ENCODE measurements around the gene TNKS2. TPM values are rescaled to one million over a fixed set of nuclear protein-coding genes. Genes with fewer than 3 reads are reported as not detected.

Gene TNKS2
- polyA plus RNA-seq, 1 of the 3 experiments (the other 2 are of a cell fraction), result 12.5 TPM

DNA sequence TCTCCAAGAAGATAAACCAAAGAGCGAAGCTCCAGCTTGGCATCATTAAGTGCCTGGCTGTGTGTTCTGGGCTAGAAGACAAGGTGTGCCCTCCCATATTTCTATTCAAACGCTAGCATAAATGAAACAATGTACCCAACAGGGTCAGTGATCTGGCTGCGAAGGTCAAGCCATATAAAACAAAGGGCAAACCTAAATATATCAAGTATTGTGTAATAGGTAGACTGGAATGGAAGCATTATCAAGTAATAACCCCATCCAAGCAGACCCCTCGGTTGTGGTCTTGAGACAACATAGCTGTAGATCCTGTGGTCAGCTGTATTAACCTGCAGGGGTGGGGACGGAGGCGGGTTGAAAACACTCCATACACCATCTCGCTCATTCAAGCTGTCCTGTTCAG, 31.6 kb upstream of the TNKS2 start:
- H3K4me3 ChIP-seq (ENCODE audit: low read depth in 2 of 2, low read length in 1 of 2), result no peak overlapping the region
- no peaks in the 10 kb centered on the region for H3K36me3 ChIP-seq (replicated peaks in 1 of 2; ENCODE audit: control insufficient read depth in 1 of 2, insufficient read depth in 2 of 2, low read length in 1 of 2)
- TF ChIP-seq RAD21 (IDR thresholded peaks at IDR 0.05; ENCODE audit: low read length) (no peak), JUND (IDR thresholded peaks at IDR 0.05) (no peak), MXI1 (IDR thresholded peaks at IDR 0.05; ENCODE audit: low read depth, low read length) (no peak), GABPA (IDR thresholded peaks at IDR 0.05; ENCODE audit: low read depth) (no peak), GATA2 (CRISPR knock-in tag; IDR thresholded peaks at IDR 0.05) (no peak), NRF1 (IDR thresholded peaks at IDR 0.05; ENCODE audit: low read depth, low read length) (no peak), SIN3A (IDR thresholded peaks at IDR 0.05; ENCODE audit: borderline replicate concordance, low read depth, low read length) (no peak), NFIC (IDR thresholded peaks at IDR 0.05; ENCODE audit: borderline replicate concordance) (no peak), SMC3 (IDR thresholded peaks at IDR 0.05; ENCODE audit: low read depth, low read length) (no peak), RCOR1 (IDR thresholded peaks at IDR 0.05; ENCODE audit: low read length) (no peak), TAF1 (IDR thresholded peaks at IDR 0.05; ENCODE audit: borderline replicate concordance, low read depth, low read length) (no peak), ELF1 (IDR thresholded peaks at IDR 0.05) (no peak)
- TF ChIP-seq, protein P1, sequence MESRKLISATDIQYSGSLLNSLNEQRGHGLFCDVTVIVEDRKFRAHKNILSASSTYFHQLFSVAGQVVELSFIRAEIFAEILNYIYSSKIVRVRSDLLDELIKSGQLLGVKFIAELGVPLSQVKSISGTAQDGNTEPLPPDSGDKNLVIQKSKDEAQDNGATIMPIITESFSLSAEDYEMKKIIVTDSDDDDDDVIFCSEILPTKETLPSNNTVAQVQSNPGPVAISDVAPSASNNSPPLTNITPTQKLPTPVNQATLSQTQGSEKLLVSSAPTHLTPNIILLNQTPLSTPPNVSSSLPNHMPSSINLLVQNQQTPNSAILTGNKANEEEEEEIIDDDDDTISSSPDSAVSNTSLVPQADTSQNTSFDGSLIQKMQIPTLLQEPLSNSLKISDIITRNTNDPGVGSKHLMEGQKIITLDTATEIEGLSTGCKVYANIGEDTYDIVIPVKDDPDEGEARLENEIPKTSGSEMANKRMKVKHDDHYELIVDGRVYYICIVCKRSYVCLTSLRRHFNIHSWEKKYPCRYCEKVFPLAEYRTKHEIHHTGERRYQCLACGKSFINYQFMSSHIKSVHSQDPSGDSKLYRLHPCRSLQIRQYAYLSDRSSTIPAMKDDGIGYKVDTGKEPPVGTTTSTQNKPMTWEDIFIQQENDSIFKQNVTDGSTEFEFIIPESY (IDR thresholded peaks at IDR 0.05; ENCODE audit: borderline replicate concordance, low read depth), result no peak
- TF ChIP-seq, protein P2, sequence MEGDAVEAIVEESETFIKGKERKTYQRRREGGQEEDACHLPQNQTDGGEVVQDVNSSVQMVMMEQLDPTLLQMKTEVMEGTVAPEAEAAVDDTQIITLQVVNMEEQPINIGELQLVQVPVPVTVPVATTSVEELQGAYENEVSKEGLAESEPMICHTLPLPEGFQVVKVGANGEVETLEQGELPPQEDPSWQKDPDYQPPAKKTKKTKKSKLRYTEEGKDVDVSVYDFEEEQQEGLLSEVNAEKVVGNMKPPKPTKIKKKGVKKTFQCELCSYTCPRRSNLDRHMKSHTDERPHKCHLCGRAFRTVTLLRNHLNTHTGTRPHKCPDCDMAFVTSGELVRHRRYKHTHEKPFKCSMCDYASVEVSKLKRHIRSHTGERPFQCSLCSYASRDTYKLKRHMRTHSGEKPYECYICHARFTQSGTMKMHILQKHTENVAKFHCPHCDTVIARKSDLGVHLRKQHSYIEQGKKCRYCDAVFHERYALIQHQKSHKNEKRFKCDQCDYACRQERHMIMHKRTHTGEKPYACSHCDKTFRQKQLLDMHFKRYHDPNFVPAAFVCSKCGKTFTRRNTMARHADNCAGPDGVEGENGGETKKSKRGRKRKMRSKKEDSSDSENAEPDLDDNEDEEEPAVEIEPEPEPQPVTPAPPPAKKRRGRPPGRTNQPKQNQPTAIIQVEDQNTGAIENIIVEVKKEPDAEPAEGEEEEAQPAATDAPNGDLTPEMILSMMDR (IDR thresholded peaks at IDR 0.05), result no peak
- TF ChIP-seq, protein P3, sequence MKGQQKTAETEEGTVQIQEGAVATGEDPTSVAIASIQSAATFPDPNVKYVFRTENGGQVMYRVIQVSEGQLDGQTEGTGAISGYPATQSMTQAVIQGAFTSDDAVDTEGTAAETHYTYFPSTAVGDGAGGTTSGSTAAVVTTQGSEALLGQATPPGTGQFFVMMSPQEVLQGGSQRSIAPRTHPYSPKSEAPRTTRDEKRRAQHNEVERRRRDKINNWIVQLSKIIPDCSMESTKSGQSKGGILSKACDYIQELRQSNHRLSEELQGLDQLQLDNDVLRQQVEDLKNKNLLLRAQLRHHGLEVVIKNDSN (IDR thresholded peaks at IDR 0.05; ENCODE audit: borderline replicate concordance, low read depth), result no peak
- TF ChIP-seq, protein P4, sequence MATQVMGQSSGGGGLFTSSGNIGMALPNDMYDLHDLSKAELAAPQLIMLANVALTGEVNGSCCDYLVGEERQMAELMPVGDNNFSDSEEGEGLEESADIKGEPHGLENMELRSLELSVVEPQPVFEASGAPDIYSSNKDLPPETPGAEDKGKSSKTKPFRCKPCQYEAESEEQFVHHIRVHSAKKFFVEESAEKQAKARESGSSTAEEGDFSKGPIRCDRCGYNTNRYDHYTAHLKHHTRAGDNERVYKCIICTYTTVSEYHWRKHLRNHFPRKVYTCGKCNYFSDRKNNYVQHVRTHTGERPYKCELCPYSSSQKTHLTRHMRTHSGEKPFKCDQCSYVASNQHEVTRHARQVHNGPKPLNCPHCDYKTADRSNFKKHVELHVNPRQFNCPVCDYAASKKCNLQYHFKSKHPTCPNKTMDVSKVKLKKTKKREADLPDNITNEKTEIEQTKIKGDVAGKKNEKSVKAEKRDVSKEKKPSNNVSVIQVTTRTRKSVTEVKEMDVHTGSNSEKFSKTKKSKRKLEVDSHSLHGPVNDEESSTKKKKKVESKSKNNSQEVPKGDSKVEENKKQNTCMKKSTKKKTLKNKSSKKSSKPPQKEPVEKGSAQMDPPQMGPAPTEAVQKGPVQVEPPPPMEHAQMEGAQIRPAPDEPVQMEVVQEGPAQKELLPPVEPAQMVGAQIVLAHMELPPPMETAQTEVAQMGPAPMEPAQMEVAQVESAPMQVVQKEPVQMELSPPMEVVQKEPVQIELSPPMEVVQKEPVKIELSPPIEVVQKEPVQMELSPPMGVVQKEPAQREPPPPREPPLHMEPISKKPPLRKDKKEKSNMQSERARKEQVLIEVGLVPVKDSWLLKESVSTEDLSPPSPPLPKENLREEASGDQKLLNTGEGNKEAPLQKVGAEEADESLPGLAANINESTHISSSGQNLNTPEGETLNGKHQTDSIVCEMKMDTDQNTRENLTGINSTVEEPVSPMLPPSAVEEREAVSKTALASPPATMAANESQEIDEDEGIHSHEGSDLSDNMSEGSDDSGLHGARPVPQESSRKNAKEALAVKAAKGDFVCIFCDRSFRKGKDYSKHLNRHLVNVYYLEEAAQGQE (IDR thresholded peaks at IDR 0.05; ENCODE audit: low read depth, low read length), result no peak
- TF ChIP-seq, protein P5, sequence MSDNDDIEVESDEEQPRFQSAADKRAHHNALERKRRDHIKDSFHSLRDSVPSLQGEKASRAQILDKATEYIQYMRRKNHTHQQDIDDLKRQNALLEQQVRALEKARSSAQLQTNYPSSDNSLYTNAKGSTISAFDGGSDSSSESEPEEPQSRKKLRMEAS (IDR thresholded peaks at IDR 0.05; ENCODE audit: low read depth), result no peak
- H3K9ac ChIP-seq, result no peak overlapping the region
- DNase-seq, result no peak
- CTCF ChIA-PET, result interaction anchor here (2.5 kb wide), 1 partner anchor 8 kb away, joined by 12 read pairs; no protein-coding TSS in a partner anchor
- no peaks in the 10 kb centered on the region for H3K9me2 ChIP-seq
- H3K27me3 ChIP-seq (ENCODE audit: insufficient read depth), result no peaks in the 10 kb centered on the region; the same call in 1 of the 2 replicates
- POLR2A ChIA-PET, result no interaction called here
- no peaks in the 10 kb centered on the region for H3F3A ChIP-seq (replicated peaks; ENCODE audit: insufficient read depth)
- no peaks in the 10 kb centered on the region for H3K79me2 ChIP-seq (ENCODE audit: insufficient read depth)
- no peaks in the 10 kb centered on the region for H4K20me1 ChIP-seq (ENCODE audit: insufficient read depth)
- no peaks in the 10 kb centered on the region for H3K4me1 ChIP-seq (ENCODE audit: control insufficient read depth in 1 of 2, insufficient read depth in 2 of 2, low read depth in 1 of 2, low read length in 1 of 2)
- no peak overlapping the region for H3K4me2 ChIP-seq
- H3K9me3 ChIP-seq, result no peaks in the 10 kb centered on the region
- WGBS (ENCODE audit: low lambda C conversion rate), result 58% methylated on average over 7 of the region's 7 CpGs
- no peak overlapping the region for H3K27ac ChIP-seq (ENCODE audit: low read depth in 2 of 2, low read length in 1 of 2)
- H2AFZ ChIP-seq (ENCODE audit: low read depth), result no peak overlapping the region
